H9 (cell line): ENCODE measurements around the gene PRRG3. TPM values are rescaled to one million over a fixed set of nuclear protein-coding genes. Genes with fewer than 3 reads are reported as not detected.

Experiments
- DNase-seq: peaks from one replicate; pipeline ENCODE4 v3.0.0-alpha.2; 2017
- H2AFZ ChIP-seq: one replicate; pipeline ENCODE4 v1.6.1; 2013; ENCODE audit warnings: mild to moderate bottlenecking, low read length, control low read depth, moderate library complexity
- H2AK5ac ChIP-seq: 2 replicates; pipeline ENCODE4 v1.6.1; 2013; ENCODE audit warnings: low read length, control low read depth, mixed read lengths; ENCODE audit not compliant: insufficient read length
- H2BK120ac ChIP-seq: one replicate; pipeline ENCODE4 v1.6.1; 2013; ENCODE audit warnings: low read depth, mild to moderate bottlenecking, low read length, control low read depth, inconsistent platforms; ENCODE audit not compliant: poor library complexity, severe bottlenecking
- H2BK12ac ChIP-seq: 2 replicates; pipeline ENCODE4 v1.6.1; 2013; ENCODE audit warnings: low read length, control low read depth, mixed read lengths, low read depth; ENCODE audit not compliant: insufficient read length
- H2BK15ac ChIP-seq: 2 replicates; pipeline ENCODE4 v1.6.1; 2013; ENCODE audit warnings: low read depth, low read length, control low read depth
- H2BK20ac ChIP-seq: one replicate; pipeline ENCODE4 v1.6.1; 2013; ENCODE audit warnings: low read depth, mild to moderate bottlenecking, low read length, control low read depth, inconsistent platforms; ENCODE audit not compliant: poor library complexity, severe bottlenecking
- H2BK5ac ChIP-seq: 2 replicates; pipeline ENCODE4 v1.6.1; 2013; ENCODE audit warnings: low read length, control low read depth, mixed read lengths; ENCODE audit not compliant: insufficient read length
- H3K14ac ChIP-seq: 2 replicates; pipeline ENCODE4 v1.6.1; 2013; ENCODE audit warnings: low read length, control low read depth; ENCODE audit not compliant: insufficient read depth
- H3K18ac ChIP-seq: 2 replicates; pipeline ENCODE4 v1.6.1; 2013; ENCODE audit warnings: low read depth, mild to moderate bottlenecking, mixed read lengths, low read length, control low read depth; ENCODE audit not compliant: insufficient read length
- H3K23ac ChIP-seq: 2 replicates; pipeline ENCODE4 v1.6.1; 2013; ENCODE audit warnings: low read length, control low read depth, mixed read lengths, low read depth; ENCODE audit not compliant: insufficient read length
- H3K23me2 ChIP-seq: 2 replicates; pipeline ENCODE4 v1.6.1; 2013; ENCODE audit warnings: low read depth, mild to moderate bottlenecking, mixed read lengths, low read length, control low read depth; ENCODE audit not compliant: insufficient read length, poor library complexity, severe bottlenecking
- H3K27ac ChIP-seq: 2 replicates; pipeline ENCODE4 v1.5.1; 2013; ENCODE audit warnings: low read length, control low read depth, mixed read lengths, low read depth; ENCODE audit not compliant: insufficient read length
- H3K27me3 ChIP-seq: 2 replicates; pipeline ENCODE4 v1.6.1; 2013; ENCODE audit warnings: low read length, control low read depth, inconsistent platforms; ENCODE audit not compliant: insufficient read depth
- H3K4ac ChIP-seq: 2 replicates; pipeline ENCODE4 v1.6.1; 2013; ENCODE audit warnings: low read depth, mild to moderate bottlenecking, control low read depth, inconsistent platforms, low read length, moderate library complexity
- H3K4me1 ChIP-seq: 2 replicates; pipeline ENCODE4 v1.6.1; 2013; ENCODE audit warnings: low read length, control low read depth, inconsistent platforms; ENCODE audit not compliant: insufficient read depth
- H3K4me2 ChIP-seq: 2 replicates; pipeline ENCODE4 v1.6.1; 2013; ENCODE audit warnings: low read length, control low read depth, mixed read lengths; ENCODE audit not compliant: insufficient read length, insufficient read depth
- H3K56ac ChIP-seq: 2 replicates; pipeline ENCODE4 v1.6.1; 2013; ENCODE audit warnings: low read depth, mild to moderate bottlenecking, mixed read lengths, low read length, control low read depth; ENCODE audit not compliant: insufficient read length
- H3K79me1 ChIP-seq: 2 replicates; pipeline ENCODE4 v1.6.1; 2013; ENCODE audit warnings: low read depth, mild to moderate bottlenecking, moderate library complexity, low read length, control low read depth, inconsistent platforms; ENCODE audit not compliant: insufficient read depth, poor library complexity, severe bottlenecking
- H3K79me2 ChIP-seq: 2 replicates; pipeline ENCODE4 v1.6.1; 2013; ENCODE audit warnings: low read length, control low read depth, inconsistent platforms; ENCODE audit not compliant: insufficient read depth
- H3K9ac ChIP-seq: 2 replicates; pipeline ENCODE4 v1.6.1; 2013; ENCODE audit warnings: low read length, control low read depth, mixed read lengths; ENCODE audit not compliant: insufficient read length; ENCODE audit errors: extremely low read depth
- H3K9me3 ChIP-seq: one replicate; pipeline ENCODE4 v1.6.1; 2013; ENCODE audit warnings: low read depth, low read length, inconsistent platforms; ENCODE audit not compliant: control insufficient read depth
- H3T11ph ChIP-seq: one replicate; pipeline ENCODE4 v1.6.1; 2013; ENCODE audit warnings: mild to moderate bottlenecking, low read length, control low read depth, inconsistent platforms
- H4K20me1 ChIP-seq: one replicate; pipeline ENCODE4 v1.6.1; 2013; ENCODE audit not compliant: control insufficient read depth, insufficient read length, insufficient read depth
- H4K5ac ChIP-seq: 2 replicates; pipeline ENCODE4 v1.6.1; 2013; ENCODE audit warnings: low read depth, mild to moderate bottlenecking, mixed read lengths, low read length, control low read depth; ENCODE audit not compliant: insufficient read length
- H4K8ac ChIP-seq: replicated peaks from 2 replicates; pipeline ENCODE4 v1.6.1; 2013; ENCODE audit warnings: low read length, control low read depth, mixed read lengths, low read depth; ENCODE audit not compliant: insufficient read length
- H4K91ac ChIP-seq: 2 replicates; pipeline ENCODE4 v1.6.1; 2013; ENCODE audit warnings: low read depth, mild to moderate bottlenecking, moderate library complexity, mixed read lengths, low read length, control low read depth; ENCODE audit not compliant: insufficient read length
- H3K27ac Mint-ChIP-seq, 3 experiments: 2 replicates in 2 of 3; 3 replicates in 1 of 3; pipeline ENCODE4 v1.8.0; 2020 to 2021; ENCODE audit warnings: mixed read lengths in 3 of 3, mild to moderate bottlenecking in 1 of 3, moderate library complexity in 1 of 3
- H3K27me3 Mint-ChIP-seq: 2 replicates; pipeline ENCODE4 v1.8.0; 2021; ENCODE audit warnings: low read depth, mild to moderate bottlenecking, moderate library complexity, mixed read lengths
- H3K36me3 Mint-ChIP-seq, 3 experiments: 2 replicates in 2 of 3; 3 replicates in 1 of 3; pipeline ENCODE4 v1.8.0; 2020 to 2021; ENCODE audit warnings: low read depth in 3 of 3, mixed read lengths in 3 of 3; ENCODE audit not compliant: insufficient read depth in 1 of 3
- H3K4me1 Mint-ChIP-seq, 2 experiments: 2 replicates each; pipeline ENCODE4 v1.8.0; 2020; ENCODE audit warnings: mixed read lengths in 2 of 2
- H3K4me3 Mint-ChIP-seq, 2 experiments: 2 replicates in 1 of 2; 3 replicates in 1 of 2; pipeline ENCODE4 v1.8.0; 2020 to 2021; ENCODE audit warnings: mild to moderate bottlenecking in 2 of 2, mixed read lengths in 2 of 2, moderate library complexity in 1 of 2
- H3K9me3 Mint-ChIP-seq, 2 experiments: 2 replicates in 1 of 2; 3 replicates in 1 of 2; pipeline ENCODE4 v1.8.0; 2020; ENCODE audit warnings: mild to moderate bottlenecking in 2 of 2, mixed read lengths in 2 of 2, moderate library complexity in 1 of 2
- CTCF ChIP-seq: fragments of 200-600 bp; sonication (generic); conservative IDR thresholded peaks from 3 replicates; pipeline ENCODE4 v1.8.0; 2021; ENCODE audit warnings: antibody characterized with exemption, mild to moderate bottlenecking
- WGBS: extraction: QIAGEN DNeasy Blood & Tissue Kit; methylation state at CpG from one replicate; pipeline ENCODE4 v1.1.7; 2013; ENCODE audit warnings: missing lambda C conversion rate, low lambda C conversion rate, mixed read lengths; ENCODE audit not compliant: insufficient read length; ENCODE audit errors: extremely low coverage; 5-methylcytosine and 5-hydroxymethylcytosine counted together
- total RNA-seq: library from RNA; stranded (reverse); gene quantifications from 2 replicates; pipeline ENCODE4 v1.2.1, GENCODE V29; 2021

The PRRG3 gene
- total RNA-seq, 1 experiment from 2014 or later, result 4.9 TPM

GRCh38 chrX:151715752-151716151, 20.5 kb downstream of the PRRG3 start, which contains the start of gene FATE1:
FATE1 (plus strand) TSS chrX:151716035; CDS start chrX:151716120, 85 bp downstream.
- H3K36me3 Mint-ChIP-seq, result peaks cover 0 to 2% (median 0%) of the 10 kb centered on the region in 3 experiments; a peak in 2 of 7 replicates
- Histone ChIP-seq H3K27ac (no peak within 1 kb of the TSS), H4K5ac (no peak within 1 kb of the TSS), H4K20me1 (no peaks in the 10 kb centered on the region), H3T11ph (no peak within 1 kb of the TSS), H2AFZ (no peak within 1 kb of the TSS), H4K8ac (no peak within 1 kb of the TSS), H4K91ac (no peak within 1 kb of the TSS), H2BK20ac (no peak within 1 kb of the TSS), H3K23me2 (no peaks in the 10 kb centered on the region), H3K18ac (no peak within 1 kb of the TSS), H2BK15ac (no peak within 1 kb of the TSS), H3K23ac (no peak within 1 kb of the TSS), H3K9me3 (peaks cover 31% of the 10 kb centered on the region), H3K27me3 (no peaks in the 10 kb centered on the region), H2AK5ac (no peak within 1 kb of the TSS), H3K79me2 (no peaks in the 10 kb centered on the region), H3K4me2 (no peak within 1 kb of the TSS), H3K4me1 (no peaks in the 10 kb centered on the region; the same call in 1 of the 2 replicates), H3K9ac (no peak within 1 kb of the TSS), H3K4ac (no peak within 1 kb of the TSS), H3K79me1 (no peaks in the 10 kb centered on the region), H2BK5ac (no peak within 1 kb of the TSS), H3K14ac (no peak within 1 kb of the TSS), H2BK12ac (no peak within 1 kb of the TSS), H3K56ac (no peak within 1 kb of the TSS), H2BK120ac (no peak within 1 kb of the TSS)
- WGBS, result no CpG with 5 or more reads among the region's 3 CpGs
- peaks cover 13 to 17% of the 10 kb centered on the region in 2 experiments for H3K4me1 Mint-ChIP-seq
- H3K9me3 Mint-ChIP-seq, result peaks cover 64 to 65% of the 10 kb centered on the region in 2 experiments
- TF ChIP-seq CTCF, result no peak
- H3K4me3 Mint-ChIP-seq, result no peak within 1 kb of the TSS
- no peak within 1 kb of the TSS for H3K27ac Mint-ChIP-seq
- no peak for DNase-seq
- peaks cover 8% of the 10 kb centered on the region for H3K27me3 Mint-ChIP-seq
